ENCODE measurements around the gene YTHDF1.

YTHDF1 gene

DNA sequence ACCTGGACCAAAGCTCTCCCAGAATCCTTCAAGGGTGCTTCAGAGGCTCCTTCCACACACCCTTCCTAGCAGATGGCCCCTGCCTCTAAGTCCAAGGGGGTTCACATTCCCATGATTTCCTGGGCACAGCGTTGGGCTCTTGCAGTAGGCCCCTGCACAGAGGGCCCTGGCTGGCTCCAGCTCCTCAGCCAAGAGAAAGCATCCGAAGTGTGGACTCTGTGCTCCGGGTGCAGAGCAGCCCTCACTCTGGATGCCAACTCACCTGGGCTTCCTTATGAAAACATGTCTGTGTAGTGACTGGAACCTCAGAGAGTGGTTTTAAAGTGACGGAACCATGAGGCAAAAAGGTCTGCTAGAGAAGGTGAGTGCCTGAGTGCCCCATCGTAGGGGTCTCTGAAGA is 11.6 kb downstream of the YTHDF1 start:
- TF ChIP-seq, protein P1, sequence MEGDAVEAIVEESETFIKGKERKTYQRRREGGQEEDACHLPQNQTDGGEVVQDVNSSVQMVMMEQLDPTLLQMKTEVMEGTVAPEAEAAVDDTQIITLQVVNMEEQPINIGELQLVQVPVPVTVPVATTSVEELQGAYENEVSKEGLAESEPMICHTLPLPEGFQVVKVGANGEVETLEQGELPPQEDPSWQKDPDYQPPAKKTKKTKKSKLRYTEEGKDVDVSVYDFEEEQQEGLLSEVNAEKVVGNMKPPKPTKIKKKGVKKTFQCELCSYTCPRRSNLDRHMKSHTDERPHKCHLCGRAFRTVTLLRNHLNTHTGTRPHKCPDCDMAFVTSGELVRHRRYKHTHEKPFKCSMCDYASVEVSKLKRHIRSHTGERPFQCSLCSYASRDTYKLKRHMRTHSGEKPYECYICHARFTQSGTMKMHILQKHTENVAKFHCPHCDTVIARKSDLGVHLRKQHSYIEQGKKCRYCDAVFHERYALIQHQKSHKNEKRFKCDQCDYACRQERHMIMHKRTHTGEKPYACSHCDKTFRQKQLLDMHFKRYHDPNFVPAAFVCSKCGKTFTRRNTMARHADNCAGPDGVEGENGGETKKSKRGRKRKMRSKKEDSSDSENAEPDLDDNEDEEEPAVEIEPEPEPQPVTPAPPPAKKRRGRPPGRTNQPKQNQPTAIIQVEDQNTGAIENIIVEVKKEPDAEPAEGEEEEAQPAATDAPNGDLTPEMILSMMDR (IDR thresholded peaks at IDR 0.05; ENCODE audit: control insufficient read depth, insufficient read depth, low read depth, low read length, missing control alignments), result no peak
- H3K4me3 ChIP-seq (ENCODE audit: control insufficient read depth, low read depth, low read length), result no peak overlapping the region
- DNase-seq (ENCODE audit: low read depth), result no peak

GRCh38 chr20:63202811-63203526 is 13.0 kb downstream of the YTHDF1 start:
- TF ChIP-seq, protein P1 (IDR thresholded peaks at IDR 0.05; ENCODE audit: control insufficient read depth, insufficient read depth, low read depth, low read length, missing control alignments), result no peak
- H3K4me3 ChIP-seq (ENCODE audit: control insufficient read depth, low read depth, low read length), result no peak overlapping the region
- DNase-seq (ENCODE audit: low read depth), result no peak

GRCh38 chr20:63202021-63202420 is 13.9 kb downstream of the YTHDF1 start:
- DNase-seq (ENCODE audit: low read depth), result no peak
- TF ChIP-seq, protein P1 (IDR thresholded peaks at IDR 0.05; ENCODE audit: control insufficient read depth, insufficient read depth, low read depth, low read length, missing control alignments), result no peak
- H3K4me3 ChIP-seq (ENCODE audit: control insufficient read depth, low read depth, low read length), result no peak overlapping the region

DNA sequence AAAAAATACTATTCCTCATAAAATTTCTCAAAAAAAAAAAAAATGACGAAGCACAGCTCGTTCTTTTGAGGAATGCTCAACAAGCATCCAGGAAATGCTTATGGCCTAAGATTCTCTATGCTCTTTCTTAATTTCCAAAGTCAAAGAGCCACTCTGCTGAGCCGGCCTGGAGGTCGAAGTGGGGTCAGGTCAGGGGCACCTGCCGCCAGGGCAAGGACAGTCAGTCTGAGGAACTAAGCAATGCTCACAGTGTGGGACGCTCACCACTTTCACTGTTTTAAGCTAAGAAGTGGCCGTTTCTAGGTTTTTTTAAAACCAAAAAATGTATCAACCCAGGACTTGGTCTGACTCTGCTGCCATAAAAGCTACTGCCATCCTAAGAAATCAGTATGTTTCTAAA is 17.3 kb downstream of the YTHDF1 start:
- DNase-seq (ENCODE audit: low read depth), result no peak
- TF ChIP-seq, protein P1 (IDR thresholded peaks at IDR 0.05; ENCODE audit: control insufficient read depth, insufficient read depth, low read depth, low read length, missing control alignments), result no peak
- H3K4me3 ChIP-seq (ENCODE audit: control insufficient read depth, low read depth, low read length), result no peak overlapping the region

DNA sequence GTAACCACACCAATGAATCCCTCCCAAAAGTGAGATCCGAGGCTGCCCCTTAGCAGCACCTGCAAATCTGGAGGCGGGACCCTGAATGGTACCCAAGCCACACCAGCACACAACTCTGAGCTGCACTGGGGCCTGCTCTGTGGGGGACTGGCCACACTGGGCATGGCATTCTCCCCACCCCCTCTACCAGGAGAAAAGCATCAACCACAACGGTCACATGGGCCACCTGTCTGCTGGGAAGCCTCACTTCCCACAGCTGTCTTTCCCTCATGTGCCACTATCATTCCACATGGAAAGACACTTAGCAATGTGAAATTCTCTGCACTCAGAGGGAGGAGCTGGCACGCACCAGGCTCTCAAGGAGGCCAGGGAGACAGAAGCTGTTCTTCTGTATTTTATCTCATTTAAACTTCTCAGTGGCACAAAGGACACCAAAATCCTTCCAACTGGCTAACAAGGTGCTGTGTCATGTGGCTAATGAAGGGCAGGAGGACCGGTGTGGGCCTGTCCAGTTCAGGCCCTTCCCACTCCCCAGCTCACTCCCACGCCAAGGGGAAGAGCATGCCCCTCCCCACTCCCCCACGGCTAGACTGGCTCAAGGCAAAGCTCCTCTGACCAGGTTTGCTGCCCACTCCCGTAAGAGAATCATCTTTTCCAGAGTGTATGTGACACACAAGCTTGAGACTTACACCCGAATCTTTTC is 19.0 kb downstream of the YTHDF1 start:
- TF ChIP-seq, protein P1 (IDR thresholded peaks at IDR 0.05; ENCODE audit: control insufficient read depth, insufficient read depth, low read depth, low read length, missing control alignments), result no peak
- no peak overlapping the region for H3K4me3 ChIP-seq (ENCODE audit: control insufficient read depth, low read depth, low read length)
- no peak for DNase-seq (ENCODE audit: low read depth)

- TF ChIP-seq, protein P1 (IDR thresholded peaks at IDR 0.05; ENCODE audit: control insufficient read depth, insufficient read depth, low read depth, low read length, missing control alignments), result no peak
- H3K4me3 ChIP-seq (ENCODE audit: control insufficient read depth, low read depth, low read length), result no peak overlapping the region
- DNase-seq (ENCODE audit: low read depth), result no peak
Observed at GRCh38 chr20:63194797-63195173, 21.1 kb downstream of the YTHDF1 start.
